Measurements from ENCODE around the gene WDR77. TPM values are rescaled to one million over a fixed set of nuclear protein-coding genes. Genes with fewer than 3 reads are reported as not detected.

WDR77 gene
- polyA plus RNA-seq = 11.4 and 16.2 TPM in 2 replicates

DNA sequence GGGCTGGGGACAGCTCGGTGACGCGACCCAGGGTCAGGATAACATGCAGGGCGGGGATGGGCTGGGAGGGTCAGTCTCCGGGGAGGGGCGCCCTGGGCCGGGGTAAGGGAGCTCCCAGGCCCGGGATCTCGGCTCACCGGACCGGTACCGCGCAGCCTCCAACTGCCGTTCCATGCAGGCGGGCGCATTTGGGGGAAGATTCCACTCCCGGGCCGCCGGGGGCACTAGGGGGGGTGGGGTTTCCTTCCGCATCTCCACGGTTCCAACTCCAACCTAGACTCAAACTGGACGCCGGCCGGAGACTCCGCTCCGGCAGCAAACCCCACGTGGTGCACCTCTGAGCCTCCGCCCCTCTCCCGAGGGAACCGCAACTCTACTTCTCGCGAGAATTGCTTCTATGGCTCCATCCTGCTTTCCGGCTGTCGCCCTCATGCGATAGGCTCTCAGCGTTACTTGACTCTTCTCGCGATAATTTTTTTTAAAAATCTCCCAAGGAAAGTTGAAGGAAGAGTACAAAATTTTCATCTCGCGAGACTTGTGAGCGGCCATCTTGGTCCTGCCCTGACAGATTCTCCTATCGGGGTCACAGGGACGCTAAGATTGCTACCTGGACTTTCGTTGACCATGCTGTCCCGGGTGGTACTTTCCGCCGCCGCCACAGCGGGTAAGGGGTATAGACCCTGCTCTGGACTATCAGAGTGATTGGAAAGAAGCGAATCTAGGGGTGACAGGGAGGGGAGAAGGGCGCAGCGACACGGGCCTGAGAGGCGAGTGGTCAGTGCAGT is at the start of gene WDR77, which contains the start of gene ATP5PB:
TSS of gene WDR77 (minus strand) at position 339 of the 785 bp plus-strand sequence. CDS start at position 252, 87 bp downstream.
TSS of gene ATP5PB (plus strand) at position 547 of the 785 bp plus-strand sequence. CDS start at position 625, 78 bp downstream.

Other genes starting within 250 kb of the WDR77 start
- gene DENND2D, start 248.6 kb downstream of the WDR77 start, polyA plus RNA-seq = 14.8 and 16.3 TPM in 2 replicates
- gene CHI3L2, start 221.5 kb downstream of the WDR77 start, polyA plus RNA-seq = not detected in 2 replicates
- not detected in 2 replicates for gene CHIA, start 158.4 kb downstream of the WDR77 start, polyA plus RNA-seq
- gene OVGP1, start 21.5 kb downstream of the WDR77 start, polyA plus RNA-seq = 0.59 TPM in 1 of 2 replicates, not detected in the other
- 901 and 1,193 TPM in 2 replicates for gene ATP5PB, start 208 bp upstream of the WDR77 start, polyA plus RNA-seq
- gene C1orf162, start 24.7 kb upstream of the WDR77 start, polyA plus RNA-seq = 3.1 and 5.8 TPM in 2 replicates
- gene ADORA3, start 54.4 kb upstream of the WDR77 start, polyA plus RNA-seq = 0.49 TPM in 1 of 2 replicates, not detected in the other
- gene TMIGD3, start 54.4 kb upstream of the WDR77 start, polyA plus RNA-seq = not detected in 2 replicates
- gene RAP1A, start 170.5 kb upstream of the WDR77 start, polyA plus RNA-seq = 43.6 and 44.9 TPM in 2 replicates

All from Purkinje cell (primary cell).